Activated naive CD4-positive, alpha-beta T cell treated with anti-CD3 and anti-CD28 coated beads, Interleukin-2, amount 10 ng/mL, durations not matched to agents 7 days and 5 days (primary cell): ENCODE measurements around the gene ACAP2.
"Not testable (repeated sequence)": the region's sequence is repeated elsewhere in the genome, so short reads cannot be mapped to it uniquely, and the experiment has no call there.

ENCODE experiments used
- CTCF ChIA-PET: fragments of 350-600 bp; sonication (Branson Sonifier 250); formaldehyde crosslinking; loops from one replicate; lab custom pipeline; 2021; ENCODE audit warnings: antibody characterized with exemption; lab: Charles Lee
- DNase-seq: peaks from one replicate; pipeline ENCODE4 v3.0.0-alpha.2; 2020
- H3K27ac Mint-ChIP-seq: one replicate; pipeline ENCODE4 v1.8.0; 2021; ENCODE audit warnings: mild to moderate bottlenecking, moderate library complexity, mixed read lengths
- H3K27me3 Mint-ChIP-seq: one replicate; pipeline ENCODE4 v1.8.0; 2021; ENCODE audit warnings: mild to moderate bottlenecking, mixed read lengths
- H3K36me3 Mint-ChIP-seq: one replicate; pipeline ENCODE4 v1.8.0; 2021; ENCODE audit warnings: mixed read lengths
- H3K4me1 Mint-ChIP-seq: one replicate; pipeline ENCODE4 v1.8.0; 2021; ENCODE audit warnings: mixed read lengths
- H3K4me3 Mint-ChIP-seq: one replicate; pipeline ENCODE4 v1.8.0; 2021; ENCODE audit warnings: mild to moderate bottlenecking, moderate library complexity, mixed read lengths
- H3K9me3 Mint-ChIP-seq: one replicate; pipeline ENCODE4 v1.8.0; 2021; ENCODE audit warnings: mixed read lengths

ACAP2 gene

DNA sequence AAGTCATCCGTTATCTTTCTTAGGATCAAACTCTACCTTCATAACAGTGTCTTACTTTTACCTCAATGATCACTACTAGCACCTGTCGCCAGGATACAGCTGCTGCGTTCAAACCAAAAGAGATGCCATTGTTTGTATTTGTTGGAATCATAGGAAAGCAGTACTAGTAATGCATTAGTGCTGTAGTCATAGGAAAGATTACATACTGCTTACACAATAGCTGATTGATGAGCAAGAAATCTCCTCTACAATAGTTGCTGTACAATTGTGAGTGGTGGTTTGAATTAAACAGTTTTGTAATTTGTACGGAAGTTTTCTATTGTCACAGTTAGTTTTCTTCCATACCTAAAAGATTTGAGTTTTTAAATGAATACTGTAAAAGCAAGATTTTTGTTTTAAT lies 21.4 kb downstream of the ACAP2 start:
- Mint-ChIP-seq H3K27ac (no peak overlapping the region), H3K36me3 (peaks cover 8% of the 10 kb centered on the region), H3K27me3 (no peaks in the 10 kb centered on the region), H3K4me3 (no peak overlapping the region), H3K9me3 (no peaks in the 10 kb centered on the region), H3K4me1 (peaks cover 17% of the 10 kb centered on the region)
- CTCF ChIA-PET, result no interaction called here
- DNase-seq, result no peak

DNA sequence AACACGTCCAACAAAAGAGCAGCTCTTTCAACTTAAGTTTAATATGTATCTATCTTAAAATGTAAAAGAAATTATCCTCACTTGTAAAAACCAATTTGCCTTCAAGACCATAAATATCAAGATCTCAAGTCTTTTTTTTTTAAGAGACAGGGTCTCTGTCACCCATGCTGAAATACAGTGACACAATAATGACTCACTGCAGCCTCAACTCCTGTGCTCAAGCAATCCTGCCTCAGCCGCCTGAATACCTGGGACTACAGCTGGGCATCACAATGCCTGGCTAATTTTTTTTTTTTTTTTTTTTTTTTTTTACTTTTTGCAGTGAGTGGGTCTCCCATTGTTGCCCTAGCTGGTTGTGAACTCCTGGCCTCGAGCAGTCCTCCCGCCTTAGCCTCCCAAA lies 26.0 kb downstream of the ACAP2 start:
- H3K9me3 Mint-ChIP-seq, result no peaks in the 10 kb centered on the region
- CTCF ChIA-PET, result interaction anchor here (0.6 kb wide), 1 partner anchor 33 kb away, joined by 3 read pairs; no protein-coding TSS in a partner anchor
- DNase-seq, result no peak
- H3K36me3 Mint-ChIP-seq, result peaks cover 3% of the 10 kb centered on the region
- H3K4me3 Mint-ChIP-seq, result no peak overlapping the region
- H3K27me3 Mint-ChIP-seq, result no peaks in the 10 kb centered on the region
- no peak overlapping the region for H3K27ac Mint-ChIP-seq
- H3K4me1 Mint-ChIP-seq, result peaks cover 9% of the 10 kb centered on the region

DNA sequence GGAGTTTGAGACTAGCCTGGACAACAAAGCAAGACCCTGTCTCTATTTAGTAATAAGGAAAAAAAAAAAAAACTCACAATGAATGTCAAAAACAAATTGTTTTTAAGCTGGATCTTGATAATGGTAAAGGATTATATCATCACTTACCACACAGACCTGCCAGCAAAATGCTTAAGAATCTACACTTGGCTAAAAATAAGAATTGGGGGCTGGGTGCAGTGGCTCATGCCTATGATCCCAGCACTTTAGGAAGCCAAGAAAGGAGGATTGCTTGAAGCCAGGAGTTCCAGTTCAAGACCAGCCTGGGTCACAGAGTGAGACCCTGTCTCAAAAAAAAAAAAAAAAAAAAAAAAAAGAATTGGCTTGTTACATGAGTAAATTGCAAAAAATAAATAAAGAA lies 31.0 kb downstream of the ACAP2 start:
- no peak for DNase-seq
- H3K4me1 Mint-ChIP-seq, result peaks cover 40% of the 10 kb centered on the region
- H3K27me3 Mint-ChIP-seq, result no peaks in the 10 kb centered on the region
- no peak overlapping the region for H3K27ac Mint-ChIP-seq
- CTCF ChIA-PET, result interaction anchor here (1.0 kb wide), 1 partner anchor 111 kb away, joined by 3 read pairs; no protein-coding TSS in a partner anchor
- H3K4me3 Mint-ChIP-seq, result no peak overlapping the region
- peaks cover 6% of the 10 kb centered on the region for H3K9me3 Mint-ChIP-seq
- H3K36me3 Mint-ChIP-seq, result peaks cover 27% of the 10 kb centered on the region

DNA sequence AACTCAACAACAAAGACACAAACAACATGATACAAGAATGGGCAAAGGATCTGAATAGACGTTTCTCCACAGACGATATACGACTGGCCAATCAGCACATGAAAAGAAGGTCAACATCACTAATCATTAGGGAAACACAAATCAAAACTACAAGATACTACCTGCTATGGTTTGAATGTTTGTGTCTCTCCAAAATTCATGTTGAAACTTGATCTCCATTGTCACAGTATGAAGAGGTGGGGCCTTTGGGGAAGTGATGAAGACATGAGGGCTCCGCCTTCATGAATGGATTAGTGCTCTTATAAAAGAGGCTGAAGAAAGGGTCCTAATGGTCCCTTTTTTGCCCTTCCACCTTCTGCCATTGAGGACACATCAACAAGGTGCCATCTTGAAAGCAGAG lies 32.3 kb downstream of the ACAP2 start:
- no peak overlapping the region for H3K4me3 Mint-ChIP-seq

DNA sequence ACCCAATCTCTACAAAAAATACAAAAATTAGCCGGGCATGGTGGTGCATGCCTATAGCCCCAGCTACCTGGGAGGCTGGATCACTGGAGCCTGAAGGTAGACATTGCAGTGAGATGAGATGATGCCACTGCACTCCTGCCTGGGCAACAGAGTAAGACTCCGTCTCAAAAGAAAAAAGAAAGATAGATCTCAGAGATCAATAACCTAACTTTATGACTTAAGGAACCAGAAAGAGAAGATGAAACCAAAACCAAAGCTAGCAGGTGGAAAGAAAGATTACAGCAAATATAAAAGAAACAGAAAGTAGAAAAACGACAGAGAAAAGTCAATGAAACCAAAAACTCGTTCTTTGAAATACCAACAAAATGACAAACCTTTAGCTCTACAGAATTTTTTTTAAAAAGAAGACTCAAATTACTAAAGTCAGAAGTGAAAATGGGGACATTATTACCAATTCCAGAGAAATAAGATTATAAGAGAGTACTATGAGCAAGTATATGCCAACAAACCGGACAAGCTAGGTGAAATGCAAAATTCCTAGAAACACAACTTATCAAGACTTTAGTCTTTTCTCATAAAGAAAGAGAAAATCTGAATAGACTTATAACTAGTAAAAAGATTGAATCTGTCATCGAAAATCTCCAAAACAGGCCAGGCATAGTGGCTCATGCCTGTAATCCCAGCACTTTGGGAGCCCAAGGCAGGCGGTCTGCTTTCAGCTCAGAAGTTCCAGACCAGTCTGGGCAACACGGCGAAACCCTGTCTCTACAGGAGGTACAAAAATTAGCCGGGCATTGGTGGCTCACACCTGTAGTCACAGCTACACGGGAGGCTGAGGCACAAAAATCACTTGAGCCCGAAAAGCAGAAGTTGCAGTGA lies 35.0 kb downstream of the ACAP2 start:
- Mint-ChIP-seq H3K4me3 (peak overlapping the region; percentile 33), H3K36me3 (peaks cover 33% of the 10 kb centered on the region), H3K9me3 (peaks cover 6% of the 10 kb centered on the region), H3K27ac (peak overlapping the region; percentile 88), H3K4me1 (peaks cover 41% of the 10 kb centered on the region), H3K27me3 (no peaks in the 10 kb centered on the region)
- CTCF ChIA-PET, result interaction anchor here (1.8 kb wide), 1 partner anchor 10 kb away, joined by 4 read pairs; no protein-coding TSS in a partner anchor
- DNase-seq, result no peak

More for the DNA sequence above, 32.3 kb downstream of the ACAP2 start:
- peaks cover 6% of the 10 kb centered on the region for H3K9me3 Mint-ChIP-seq
- no peak for DNase-seq
- no peak overlapping the region for H3K27ac Mint-ChIP-seq
- H3K27me3 Mint-ChIP-seq, result no peaks in the 10 kb centered on the region
- peaks cover 33% of the 10 kb centered on the region for H3K36me3 Mint-ChIP-seq
- peaks cover 46% of the 10 kb centered on the region for H3K4me1 Mint-ChIP-seq
- CTCF ChIA-PET, result no interaction called here

DNA sequence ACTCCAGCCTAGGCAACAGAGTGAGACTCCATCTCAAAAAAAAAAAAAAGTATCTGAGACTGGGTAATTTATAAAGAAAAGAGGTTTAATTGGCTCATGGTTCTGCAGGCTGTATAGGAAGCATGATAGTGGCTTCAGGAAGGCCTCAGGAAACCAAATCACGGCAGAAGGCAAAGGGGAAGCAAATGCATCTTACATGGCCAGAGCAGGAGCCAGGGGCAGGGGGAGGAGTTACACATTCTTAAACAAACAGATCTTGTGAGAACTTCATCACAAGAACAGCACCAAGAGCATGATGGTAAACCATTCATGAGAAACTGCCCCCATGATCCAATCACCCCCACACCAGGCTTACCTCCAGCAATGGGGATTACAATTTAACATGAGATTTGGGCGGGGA lies 37.2 kb downstream of the ACAP2 start:
- no peaks in the 10 kb centered on the region for H3K27me3 Mint-ChIP-seq
- no peak overlapping the region for H3K27ac Mint-ChIP-seq
- no peak for DNase-seq
- peaks cover 6% of the 10 kb centered on the region for H3K9me3 Mint-ChIP-seq
- CTCF ChIA-PET, result no interaction called here
- H3K4me1 Mint-ChIP-seq, result peaks cover 40% of the 10 kb centered on the region
- peaks cover 32% of the 10 kb centered on the region for H3K36me3 Mint-ChIP-seq
- H3K4me3 Mint-ChIP-seq, result no peak overlapping the region

DNA sequence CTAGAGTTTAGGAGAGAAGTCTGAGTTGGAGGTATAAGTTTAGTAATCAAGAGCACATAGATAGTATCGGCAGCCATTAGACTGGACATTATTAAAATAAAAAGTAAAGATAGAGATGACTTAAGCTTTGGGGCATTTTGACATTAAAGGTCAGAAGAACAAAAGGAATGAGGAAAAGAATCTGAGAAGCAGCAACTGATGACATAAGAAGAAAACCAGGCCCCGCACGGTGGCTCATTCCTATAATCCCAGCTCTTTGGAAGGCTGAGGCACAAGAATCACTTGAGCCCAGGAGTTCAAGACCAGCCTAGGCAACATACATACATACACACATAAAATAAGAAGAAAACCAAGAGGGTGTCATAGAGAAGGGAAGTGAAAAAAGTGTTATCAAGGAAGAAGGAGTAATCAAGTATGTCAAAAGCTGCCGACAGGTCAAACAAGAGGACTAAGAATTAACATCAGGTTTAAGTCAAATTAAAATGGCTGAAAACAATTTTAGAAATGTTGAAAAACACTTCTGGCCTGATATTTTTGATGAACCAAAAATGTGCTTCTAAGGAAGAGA lies 38.9 kb downstream of the ACAP2 start:
- no peak overlapping the region for H3K27ac Mint-ChIP-seq
- CTCF ChIA-PET, result no interaction called here
- no peak for DNase-seq
- no peak overlapping the region for H3K4me3 Mint-ChIP-seq
- H3K9me3 Mint-ChIP-seq, result peaks cover 6% of the 10 kb centered on the region
- H3K36me3 Mint-ChIP-seq, result peaks cover 19% of the 10 kb centered on the region
- H3K4me1 Mint-ChIP-seq, result peaks cover 30% of the 10 kb centered on the region
- H3K27me3 Mint-ChIP-seq, result no peaks in the 10 kb centered on the region

DNA sequence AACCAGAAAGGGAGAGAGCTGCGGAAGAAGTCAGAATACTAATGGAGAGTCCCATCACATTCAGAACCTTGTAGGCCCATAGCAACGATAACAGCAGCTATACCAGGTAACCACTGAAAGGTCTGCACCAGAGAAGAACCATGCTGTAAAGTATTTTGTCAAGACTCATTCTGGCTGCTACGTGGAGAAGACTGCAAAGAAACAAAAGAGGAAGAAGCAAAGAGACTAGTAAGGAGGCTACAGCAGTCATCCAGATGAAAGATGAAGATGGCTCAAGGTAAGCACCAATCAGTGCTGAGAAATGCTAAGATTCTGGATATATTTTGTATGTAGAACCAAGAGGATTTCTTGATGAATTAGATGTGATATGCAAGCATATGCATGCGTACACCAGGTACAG lies 39.6 kb downstream of the ACAP2 start:
- peaks cover 25% of the 10 kb centered on the region for H3K4me1 Mint-ChIP-seq
- peaks cover 15% of the 10 kb centered on the region for H3K36me3 Mint-ChIP-seq
- CTCF ChIA-PET, result no interaction called here
- H3K27ac Mint-ChIP-seq, result no peak overlapping the region
- DNase-seq, result no peak
- H3K4me3 Mint-ChIP-seq, result no peak overlapping the region
- no peaks in the 10 kb centered on the region for H3K27me3 Mint-ChIP-seq
- peaks cover 4% of the 10 kb centered on the region for H3K9me3 Mint-ChIP-seq

DNA sequence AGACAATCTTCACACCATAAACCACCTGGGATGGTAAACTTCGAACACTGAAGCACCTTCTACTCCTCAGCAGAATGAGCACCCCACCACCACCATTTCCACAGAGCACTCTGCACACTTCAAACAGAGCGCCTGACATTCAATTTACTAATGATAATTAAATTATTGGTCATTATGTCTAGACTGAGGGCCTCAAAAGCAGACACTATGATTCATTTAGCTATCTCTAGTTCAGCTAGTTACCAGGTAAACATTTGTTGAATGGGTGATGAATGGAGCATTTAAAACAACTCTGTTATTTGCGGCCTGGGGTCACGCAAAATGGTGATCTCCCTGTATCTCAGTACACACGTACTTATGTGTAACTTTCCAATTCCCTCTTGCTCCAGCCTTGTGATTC lies 40.9 kb downstream of the ACAP2 start:
- DNase-seq, result no peak
- H3K27ac Mint-ChIP-seq, result no peak overlapping the region
- H3K4me3 Mint-ChIP-seq, result no peak overlapping the region
- H3K4me1 Mint-ChIP-seq, result peaks cover 15% of the 10 kb centered on the region
- no peaks in the 10 kb centered on the region for H3K27me3 Mint-ChIP-seq
- no peaks in the 10 kb centered on the region for H3K9me3 Mint-ChIP-seq
- H3K36me3 Mint-ChIP-seq, result peaks cover 8% of the 10 kb centered on the region
- CTCF ChIA-PET, result no interaction called here

DNA sequence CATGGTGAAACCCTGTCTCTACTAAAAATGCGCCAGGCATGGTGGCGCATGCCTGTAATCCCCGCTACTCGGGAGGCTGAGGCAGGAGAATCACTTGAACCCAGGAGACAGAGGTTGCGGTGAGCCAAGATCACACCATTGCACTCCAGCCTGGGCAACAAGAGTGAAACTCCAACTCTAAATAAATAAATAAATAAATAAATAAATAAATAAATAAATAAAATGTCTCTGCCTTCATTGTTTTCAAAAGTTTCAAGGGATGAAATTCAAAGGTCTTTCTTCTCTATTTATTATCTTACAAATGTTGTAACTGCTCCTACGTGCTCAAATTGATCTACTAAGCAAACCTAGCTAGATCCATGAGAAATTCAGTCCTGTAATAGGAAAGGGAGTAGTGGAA lies 44.4 kb downstream of the ACAP2 start:
- CTCF ChIA-PET, result not testable (repeated sequence)

DNA sequence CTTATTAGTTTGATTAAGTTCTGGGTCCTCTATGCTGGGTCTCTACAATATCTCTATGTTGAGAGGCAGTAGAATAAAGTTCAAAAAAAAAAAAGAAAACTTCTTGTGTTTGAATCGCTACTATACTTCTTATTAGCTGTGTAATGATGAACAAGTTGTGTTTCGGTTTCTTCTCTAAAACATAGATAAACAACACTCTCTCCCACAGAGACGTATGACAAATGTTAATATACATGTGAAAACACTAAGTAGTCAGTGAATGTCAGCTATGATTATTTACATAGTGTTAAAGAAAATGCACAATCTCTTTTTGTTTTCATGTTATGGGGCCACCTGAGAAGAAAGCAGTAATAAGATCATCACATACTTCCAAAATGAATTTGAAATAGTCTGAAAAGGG lies 45.3 kb downstream of the ACAP2 start:
- Mint-ChIP-seq H3K27ac (no peak overlapping the region), H3K27me3 (no peaks in the 10 kb centered on the region), H3K9me3 (no peaks in the 10 kb centered on the region), H3K36me3 (peaks cover 3% of the 10 kb centered on the region), H3K4me3 (no peak overlapping the region), H3K4me1 (peaks cover 12% of the 10 kb centered on the region)
- no peak for DNase-seq
- CTCF ChIA-PET, result interaction anchor here (0.8 kb wide), 1 partner anchor 1149 kb away, joined by 3 read pairs; no protein-coding TSS in a partner anchor

More for the DNA sequence above, 44.4 kb downstream of the ACAP2 start:
- not testable (repeated sequence) for H3K9me3 Mint-ChIP-seq, H3K27ac Mint-ChIP-seq, H3K36me3 Mint-ChIP-seq, DNase-seq, H3K27me3 Mint-ChIP-seq, H3K4me3 Mint-ChIP-seq
- peaks cover 12% of the 10 kb centered on the region for H3K4me1 Mint-ChIP-seq

DNA sequence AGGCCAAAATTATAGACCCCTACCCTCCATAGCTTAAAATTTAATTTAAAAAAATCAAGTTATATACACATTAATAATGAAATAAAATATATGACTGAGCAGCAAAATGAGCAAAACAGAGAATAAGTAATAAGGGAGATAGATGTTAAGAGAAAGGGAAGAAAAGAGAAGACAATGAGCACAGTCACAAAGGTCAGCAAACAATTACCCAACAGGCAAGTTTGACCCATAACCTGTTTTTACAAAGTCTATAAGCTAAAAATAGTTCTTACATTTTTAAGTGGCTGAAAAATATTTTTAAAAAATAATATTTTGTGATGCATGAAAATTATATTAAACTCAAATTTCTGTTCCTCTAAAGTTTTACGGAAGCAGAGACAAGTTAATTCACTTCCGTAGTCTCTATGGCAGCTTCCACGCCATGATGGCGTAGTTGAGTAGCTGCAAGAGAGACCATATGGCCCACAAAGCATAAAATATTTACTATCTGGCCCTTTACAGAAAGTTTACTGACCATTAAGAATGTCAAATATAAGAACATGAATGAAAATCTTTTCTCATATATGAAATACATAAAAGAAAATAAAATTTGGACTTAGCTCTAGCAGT lies 47.5 kb downstream of the ACAP2 start:
- Mint-ChIP-seq H3K4me3 (no peak overlapping the region), H3K27ac (no peak overlapping the region), H3K27me3 (no peaks in the 10 kb centered on the region), H3K9me3 (no peaks in the 10 kb centered on the region), H3K36me3 (peaks cover 7% of the 10 kb centered on the region), H3K4me1 (peaks cover 8% of the 10 kb centered on the region)
- CTCF ChIA-PET, result interaction anchor here (1.6 to 1.7 kb wide), 2 partner anchors 9 to 124 kb away, joined by 3 read pairs; partner anchors contain the start of gene XXYLT1
- no peak for DNase-seq

DNA sequence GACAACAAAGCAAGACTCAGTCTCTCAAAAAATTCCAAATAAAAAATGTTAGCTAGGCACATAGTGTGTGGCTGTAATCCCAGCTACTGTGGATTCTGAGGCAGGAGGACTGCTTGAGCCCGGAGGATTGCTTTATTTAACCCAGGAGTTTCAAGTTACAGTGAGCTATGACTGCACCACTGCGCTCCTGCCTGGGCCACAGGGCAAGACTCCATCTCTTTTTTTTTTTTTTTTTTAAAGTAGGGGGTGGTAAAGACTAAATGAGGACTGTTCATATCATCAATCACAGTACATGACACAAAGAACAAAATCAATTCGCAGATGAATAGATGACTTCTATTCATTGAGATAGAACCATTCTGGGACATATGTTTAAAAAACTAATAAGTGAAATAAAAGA lies 48.1 kb downstream of the ACAP2 start:
- Mint-ChIP-seq H3K4me1 (peaks cover 6% of the 10 kb centered on the region), H3K36me3 (peaks cover 9% of the 10 kb centered on the region), H3K4me3 (no peak overlapping the region), H3K27ac (no peak overlapping the region), H3K9me3 (no peaks in the 10 kb centered on the region), H3K27me3 (no peaks in the 10 kb centered on the region)
- CTCF ChIA-PET, result interaction anchor here (1.6 to 1.7 kb wide), 2 partner anchors 9 to 123 kb away, joined by 3 read pairs; partner anchors contain the start of gene XXYLT1
- DNase-seq, result no peak

DNA sequence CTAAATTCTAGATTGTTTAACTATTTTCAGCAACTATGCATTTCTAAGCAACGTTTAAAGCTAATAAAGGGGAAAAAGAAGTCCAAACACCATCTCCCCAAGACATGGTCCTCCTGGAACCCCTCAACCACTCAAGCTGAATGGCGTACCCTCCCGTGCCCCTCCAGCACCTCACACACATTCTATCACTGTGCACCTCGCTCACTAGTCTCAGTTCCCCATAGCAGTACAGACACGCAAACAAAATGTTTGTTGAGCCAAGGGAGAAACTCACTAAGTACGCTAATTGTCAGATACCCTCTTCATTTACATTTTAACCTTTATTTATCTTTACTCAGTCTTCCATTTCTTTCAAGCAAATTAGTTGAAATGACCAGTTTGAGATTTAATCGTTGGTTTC lies 48.8 kb downstream of the ACAP2 start:
- no peak for DNase-seq
- CTCF ChIA-PET, result no interaction called here
- Mint-ChIP-seq H3K27ac (no peak overlapping the region), H3K36me3 (peaks cover 9% of the 10 kb centered on the region), H3K9me3 (no peaks in the 10 kb centered on the region), H3K27me3 (no peaks in the 10 kb centered on the region), H3K4me3 (no peak overlapping the region), H3K4me1 (peaks cover 6% of the 10 kb centered on the region)
